Measurements from ENCODE around the gene ZNF506.

- no peak for TF ChIP-seq POLR2AphosphoS5 (IDR thresholded peaks at IDR 0.05; ENCODE audit: low read depth, low read length)
- TF ChIP-seq CTCF (IDR thresholded peaks at IDR 0.05): no peak
- TF ChIP-seq RCOR1 (IDR thresholded peaks at IDR 0.05; ENCODE audit: low read length): no peak
- TF ChIP-seq, protein P1, sequence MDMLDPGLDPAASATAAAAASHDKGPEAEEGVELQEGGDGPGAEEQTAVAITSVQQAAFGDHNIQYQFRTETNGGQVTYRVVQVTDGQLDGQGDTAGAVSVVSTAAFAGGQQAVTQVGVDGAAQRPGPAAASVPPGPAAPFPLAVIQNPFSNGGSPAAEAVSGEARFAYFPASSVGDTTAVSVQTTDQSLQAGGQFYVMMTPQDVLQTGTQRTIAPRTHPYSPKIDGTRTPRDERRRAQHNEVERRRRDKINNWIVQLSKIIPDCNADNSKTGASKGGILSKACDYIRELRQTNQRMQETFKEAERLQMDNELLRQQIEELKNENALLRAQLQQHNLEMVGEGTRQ (IDR thresholded peaks at IDR 0.05; ENCODE audit: borderline replicate concordance, low read depth, low read length): no peak
- TF ChIP-seq REST (IDR thresholded peaks at IDR 0.05; ENCODE audit: low read depth, low read length): no peak
- TF ChIP-seq TAF1 (IDR thresholded peaks at IDR 0.05; ENCODE audit: borderline replicate concordance, low read depth, low read length): no peak
- no peak for TF ChIP-seq GABPA (IDR thresholded peaks at IDR 0.05; ENCODE audit: low read depth)
- no peak for TF ChIP-seq FOXJ3 (CRISPR knock-in tag; IDR thresholded peaks at IDR 0.05)
- TF ChIP-seq, protein P2, sequence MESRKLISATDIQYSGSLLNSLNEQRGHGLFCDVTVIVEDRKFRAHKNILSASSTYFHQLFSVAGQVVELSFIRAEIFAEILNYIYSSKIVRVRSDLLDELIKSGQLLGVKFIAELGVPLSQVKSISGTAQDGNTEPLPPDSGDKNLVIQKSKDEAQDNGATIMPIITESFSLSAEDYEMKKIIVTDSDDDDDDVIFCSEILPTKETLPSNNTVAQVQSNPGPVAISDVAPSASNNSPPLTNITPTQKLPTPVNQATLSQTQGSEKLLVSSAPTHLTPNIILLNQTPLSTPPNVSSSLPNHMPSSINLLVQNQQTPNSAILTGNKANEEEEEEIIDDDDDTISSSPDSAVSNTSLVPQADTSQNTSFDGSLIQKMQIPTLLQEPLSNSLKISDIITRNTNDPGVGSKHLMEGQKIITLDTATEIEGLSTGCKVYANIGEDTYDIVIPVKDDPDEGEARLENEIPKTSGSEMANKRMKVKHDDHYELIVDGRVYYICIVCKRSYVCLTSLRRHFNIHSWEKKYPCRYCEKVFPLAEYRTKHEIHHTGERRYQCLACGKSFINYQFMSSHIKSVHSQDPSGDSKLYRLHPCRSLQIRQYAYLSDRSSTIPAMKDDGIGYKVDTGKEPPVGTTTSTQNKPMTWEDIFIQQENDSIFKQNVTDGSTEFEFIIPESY (IDR thresholded peaks at IDR 0.05; ENCODE audit: borderline replicate concordance, low read depth): no peak
- no peak for TF ChIP-seq MEF2A (IDR thresholded peaks at IDR 0.05; ENCODE audit: borderline replicate concordance, low read depth)
- TF ChIP-seq, protein P3, sequence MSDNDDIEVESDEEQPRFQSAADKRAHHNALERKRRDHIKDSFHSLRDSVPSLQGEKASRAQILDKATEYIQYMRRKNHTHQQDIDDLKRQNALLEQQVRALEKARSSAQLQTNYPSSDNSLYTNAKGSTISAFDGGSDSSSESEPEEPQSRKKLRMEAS (IDR thresholded peaks at IDR 0.05; ENCODE audit: low read depth): no peak
- no peak for TF ChIP-seq JUND (IDR thresholded peaks at IDR 0.05)
- no peak for TF ChIP-seq EP300 (IDR thresholded peaks at IDR 0.05; ENCODE audit: borderline replicate concordance in 1 of 2, low read depth in 1 of 2, low read length in 1 of 2)
These were observed 5.3 kb upstream of the ZNF506 start for GRCh38 chr19:19826875-19827274.

Measured in SK-N-SH (cell line).